Measurements from ENCODE around the gene TBC1D7.

- TF ChIP-seq CTCF (IDR thresholded peaks at IDR 0.05; ENCODE audit: insufficient read depth, low read depth, low read length): no peak
- TF ChIP-seq EZH2 (IDR thresholded peaks at IDR 0.05; ENCODE audit: insufficient read depth, low read length): no peak
These were observed 43.2 kb upstream of the TBC1D7 start for GRCh38 chr6:13371421-13372072.
